ENCODE measurements around the gene CTH.
"Not testable (repeated sequence)": the region's sequence is repeated elsewhere in the genome, so short reads cannot be mapped to it uniquely, and the experiment has no call there.

CTH gene

DNA sequence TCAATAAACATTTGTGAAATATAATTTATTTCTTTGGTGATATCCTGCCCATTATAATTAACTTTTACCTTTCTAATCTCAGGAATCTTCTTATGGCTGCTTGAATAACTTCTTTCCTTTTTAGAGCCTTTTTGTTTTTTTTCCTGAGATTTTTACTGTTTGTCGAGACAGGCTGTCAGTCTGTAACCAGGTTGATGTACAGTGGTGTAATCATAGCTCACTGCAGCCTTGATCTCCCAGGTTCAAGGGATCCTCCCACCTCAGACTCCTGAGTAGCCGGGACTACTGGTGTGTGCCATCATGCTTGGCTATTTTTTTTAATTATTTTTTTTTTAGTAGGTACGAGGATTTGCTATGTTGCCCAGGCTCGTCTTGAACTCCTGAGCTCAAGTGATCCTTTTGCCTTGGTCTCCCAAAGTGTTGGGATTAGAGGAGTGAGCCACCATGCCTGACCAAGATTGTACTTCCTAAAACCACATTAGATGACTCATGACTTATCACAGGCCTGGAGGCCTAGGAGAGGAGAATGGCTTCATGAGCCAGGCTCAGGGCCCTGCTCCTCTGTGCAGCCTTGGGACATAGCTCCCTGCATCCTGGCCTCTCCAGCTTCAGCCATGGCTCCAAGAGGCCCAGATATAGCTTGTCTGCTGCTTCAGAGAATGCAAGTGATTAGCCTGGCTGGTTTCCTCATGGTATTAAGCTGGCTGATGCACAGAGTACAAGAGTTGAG, 48.6 kb downstream of the CTH start:
- DNase-seq: no peak

DNA sequence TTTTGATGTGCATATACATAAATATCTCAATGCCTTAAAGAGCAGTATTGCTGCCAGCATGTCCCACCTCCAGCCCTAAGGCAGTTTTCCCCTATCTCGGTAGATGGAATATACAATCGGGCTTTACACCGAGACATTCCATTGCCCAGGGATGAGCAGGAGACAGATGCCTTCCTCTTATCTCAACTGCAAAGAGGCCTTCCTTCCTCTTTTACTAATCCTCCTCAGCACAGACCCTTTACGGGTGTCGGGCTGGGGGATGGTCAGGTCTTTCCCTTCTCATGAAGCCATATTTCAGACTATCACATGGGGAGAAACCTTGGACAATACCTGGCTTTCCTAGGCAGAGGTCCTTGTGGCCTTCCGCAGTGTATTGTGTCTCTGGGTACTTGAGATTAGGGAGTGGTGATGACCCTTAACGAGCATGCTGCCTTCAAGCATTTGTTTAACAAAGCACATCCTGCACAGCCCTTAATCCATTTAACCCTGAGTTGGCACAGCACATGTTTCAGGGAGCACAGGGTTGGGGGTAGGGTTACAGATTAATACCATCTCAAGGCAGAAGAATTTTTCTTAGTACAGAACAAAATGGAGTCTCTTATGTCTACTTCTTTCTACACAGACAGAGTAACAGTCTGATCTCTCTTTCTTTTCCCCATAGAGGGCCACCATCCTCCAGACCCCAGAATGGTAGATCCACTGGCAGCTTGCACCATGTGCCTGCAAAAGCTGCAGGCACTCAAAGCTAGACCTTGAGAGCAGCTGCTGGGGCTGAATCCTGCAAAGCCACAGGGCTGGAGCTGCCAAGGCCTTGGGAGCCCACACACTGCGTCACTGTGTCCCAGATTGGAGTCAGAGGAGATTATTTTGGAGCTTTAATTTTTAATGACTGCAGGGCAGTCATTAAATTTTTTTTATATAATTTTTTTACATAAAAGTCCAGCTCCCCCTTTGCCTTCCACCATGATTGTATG, 50.0 kb downstream of the CTH start:
- DNase-seq: not testable (repeated sequence)

- no peak for DNase-seq
These were observed 51.5 kb downstream of the CTH start for GRCh38 chr1:70462611-70463010.

DNA sequence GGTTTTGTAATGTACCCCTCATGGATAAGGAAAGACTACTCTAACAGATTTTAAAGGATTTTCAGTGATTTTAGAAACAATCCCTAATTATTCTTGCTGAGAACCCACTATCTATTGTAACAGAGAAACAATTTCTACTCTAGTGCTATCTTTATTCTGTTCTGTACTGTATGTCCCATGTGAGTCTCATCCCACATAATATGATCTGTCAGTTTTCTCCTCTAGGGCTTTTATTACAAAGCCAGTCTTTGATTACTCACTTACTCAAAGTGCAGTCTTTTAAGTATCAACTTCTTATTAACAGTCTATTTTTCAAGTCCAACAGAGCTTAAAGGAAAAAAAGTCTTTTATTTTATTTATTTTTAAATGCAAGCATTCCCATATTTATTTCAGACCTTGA, 54.8 kb downstream of the CTH start:
- no peak for DNase-seq

DNA sequence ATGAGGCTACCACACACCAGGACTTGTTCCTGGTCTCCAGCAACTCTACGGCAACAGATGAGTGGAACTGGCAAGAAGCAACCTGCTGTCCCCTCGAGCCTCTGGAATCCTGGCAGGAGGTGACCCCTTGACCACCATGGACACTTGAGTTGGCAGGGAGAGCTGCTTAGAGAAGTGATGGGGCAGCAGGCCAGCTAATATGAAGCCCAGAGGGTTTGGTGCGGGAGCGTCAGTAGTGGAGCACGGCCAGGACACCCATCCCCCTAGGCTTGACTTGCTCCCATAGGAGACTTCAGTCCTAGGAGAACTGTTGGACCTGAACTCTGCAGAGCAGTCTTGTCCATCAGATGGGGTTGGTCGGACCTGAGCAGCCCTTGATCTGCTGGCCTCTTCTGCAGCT, 56.5 kb downstream of the CTH start:
- no peak for DNase-seq

GRCh38 chr1:70468180-70468579, 57.1 kb downstream of the CTH start:
- DNase-seq: no peak

GRCh38 chr1:70469184-70469583, 58.1 kb downstream of the CTH start:
- DNase-seq: not testable (repeated sequence)

DNA sequence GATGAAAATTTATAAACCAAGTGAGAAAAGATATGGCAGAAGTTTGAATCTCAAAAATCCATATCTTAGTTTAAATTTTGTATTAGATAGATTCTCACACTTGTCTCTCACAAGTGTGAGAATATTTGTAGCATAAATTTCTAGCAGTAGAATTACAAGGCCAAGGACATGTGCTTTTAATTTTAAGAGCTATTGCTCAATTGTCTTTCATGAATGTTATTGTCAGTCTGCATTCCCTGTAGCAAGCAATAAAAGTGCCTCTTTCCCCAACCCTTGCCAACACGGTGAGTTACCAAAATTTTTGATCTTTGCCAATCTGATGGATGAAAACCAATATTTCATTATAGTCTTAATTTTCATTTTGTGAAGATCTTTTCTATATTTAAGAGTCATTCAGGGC, 64.0 kb downstream of the CTH start:
- no peak for DNase-seq

DNA sequence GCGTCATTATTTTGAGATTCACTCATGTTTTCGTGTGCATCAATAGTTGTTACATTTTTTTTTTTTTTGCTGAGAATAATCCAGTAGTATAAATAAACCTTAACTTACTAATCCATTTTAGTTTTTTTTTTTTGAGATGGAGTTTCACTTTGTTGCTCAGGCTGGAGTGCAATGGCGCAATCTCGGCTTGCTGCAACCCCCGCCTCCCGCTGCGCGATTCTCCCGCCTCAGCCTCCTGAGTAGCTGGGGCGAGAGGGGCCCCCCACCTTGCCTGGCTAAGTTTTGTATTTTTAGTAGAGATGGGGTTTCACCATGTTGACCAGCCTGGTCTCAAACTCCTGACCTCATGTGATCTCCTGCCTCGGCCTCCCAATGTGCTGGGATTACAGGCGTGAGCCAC, 66.0 kb downstream of the CTH start:
- no peak for DNase-seq

DNA sequence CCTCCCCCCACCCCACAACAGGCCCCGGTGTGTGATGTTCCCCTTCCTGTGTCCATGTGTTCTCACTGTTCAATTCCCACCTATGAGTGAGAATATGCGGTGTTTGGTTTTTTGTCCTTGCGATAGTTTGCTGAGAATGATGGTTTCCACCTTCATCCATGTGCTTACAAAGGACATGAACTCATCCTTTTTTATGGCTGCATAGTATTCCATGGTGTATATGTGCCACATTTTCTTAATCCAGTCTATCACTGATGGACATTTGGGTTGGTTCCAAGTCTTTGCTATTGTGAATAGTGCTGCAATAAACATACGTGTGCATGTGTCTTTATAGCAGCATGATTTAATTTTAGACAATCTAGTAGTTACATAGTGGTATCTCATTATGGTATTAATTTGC, 66.8 kb downstream of the CTH start:
- DNase-seq: not testable (repeated sequence)

DNA sequence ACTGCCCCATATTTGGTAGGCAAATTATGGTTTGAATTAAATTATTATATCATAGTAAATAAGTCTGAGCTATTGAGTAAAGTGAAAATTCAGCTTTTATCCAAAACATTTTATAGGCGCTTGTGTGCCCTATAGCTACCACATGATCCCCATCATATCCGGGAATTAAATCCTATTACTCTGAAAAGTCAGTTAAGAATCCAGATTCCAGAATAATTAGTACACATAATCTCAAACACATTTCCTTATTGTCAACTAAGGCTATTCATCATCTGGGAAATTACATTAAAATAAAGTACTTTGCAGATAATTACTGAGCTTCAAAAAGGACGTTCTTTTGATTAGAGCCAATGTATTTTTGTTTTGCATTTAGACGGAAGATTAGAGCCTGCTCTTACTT, 72.3 kb downstream of the CTH start:
- no peak for DNase-seq

- DNase-seq: no peak
These were observed 74.6 kb downstream of the CTH start for GRCh38 chr1:70485624-70486023.

- no peak for DNase-seq
These were observed 75.8 kb downstream of the CTH start for GRCh38 chr1:70486676-70487458.

DNA sequence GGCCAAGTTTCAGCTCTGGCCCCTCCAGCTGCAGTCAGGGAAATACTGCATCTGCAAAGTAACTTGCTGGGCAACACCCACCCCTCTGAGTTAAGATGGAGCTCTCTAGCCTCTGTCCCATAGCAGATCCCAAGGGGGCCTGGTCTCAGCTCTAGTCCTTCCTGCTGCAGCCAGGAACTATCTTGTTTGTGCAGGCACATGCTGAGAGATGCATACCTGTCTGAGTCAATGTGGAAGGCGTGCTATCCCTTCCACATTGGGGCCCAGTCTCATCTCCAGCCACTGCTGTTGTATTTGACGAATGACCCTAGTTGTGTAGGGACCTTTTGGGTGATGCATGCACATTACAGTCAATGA, 76.4 kb downstream of the CTH start:
- DNase-seq: no peak

DNA sequence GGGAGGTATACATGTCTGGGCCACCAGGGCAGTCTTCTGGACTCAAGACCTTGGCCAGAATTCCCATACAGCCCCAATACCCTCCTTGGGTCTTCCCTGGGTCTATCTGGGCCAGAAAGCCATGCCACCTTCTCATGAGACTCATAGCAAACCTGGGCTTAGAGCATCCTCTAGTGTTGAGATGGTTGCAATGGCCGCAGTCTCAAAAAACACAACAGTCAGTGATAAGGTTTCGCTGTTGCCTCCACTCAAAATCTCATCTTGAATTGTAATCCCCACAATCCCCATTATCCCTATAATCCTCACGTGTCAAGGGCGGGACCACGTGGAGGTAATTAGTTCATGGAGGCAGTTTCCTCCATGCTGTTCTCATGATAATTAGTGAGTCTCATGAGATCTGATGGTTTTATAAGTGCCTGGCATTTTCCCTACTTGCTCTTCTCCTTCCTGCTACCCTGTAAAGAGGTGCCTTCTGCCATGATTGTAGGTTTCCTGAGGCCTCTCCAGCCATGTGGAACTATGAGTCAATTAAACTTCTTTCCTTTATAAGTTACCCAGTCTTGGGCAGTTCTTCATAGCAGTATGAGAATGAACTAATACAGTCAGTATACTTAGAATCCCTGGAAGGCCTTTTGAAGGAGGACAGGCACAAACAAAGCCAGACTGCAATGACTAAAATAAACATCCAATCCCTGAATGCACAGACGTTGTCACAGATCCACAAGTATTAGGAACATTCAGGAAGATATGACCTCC, 77.0 kb downstream of the CTH start:
- no peak for DNase-seq
